Stimulated activated CD4-positive, alpha-beta T cell treated with anti-CD3 and anti-CD28 coated beads, TNF-alpha, amount 100 ng/mL, for 1 hour (primary cell): ENCODE data around the gene ZNF423.

ENCODE experiments used
- DNase-seq, 3 donors: peaks; one replicate each; pipeline ENCODE4 v3.0.0-alpha.2; 2020; ENCODE audit warnings: low read depth in 3 of 3, low spot score in 1 of 3

The ZNF423 gene

GRCh38 chr16:49502136-49502881 lies 353.6 kb downstream of the ZNF423 start:
- no peak for DNase-seq

- no peak for DNase-seq
Observed at GRCh38 chr16:49499869-49500610, 355.9 kb downstream of the ZNF423 start.

- DNase-seq: no peak
Observed at GRCh38 chr16:49499414-49499785, 356.5 kb downstream of the ZNF423 start.

GRCh38 chr16:49498666-49499413 lies 357.1 kb downstream of the ZNF423 start:
- no peak for DNase-seq

- no peak for DNase-seq
Observed at GRCh38 chr16:49498264-49498663, 357.6 kb downstream of the ZNF423 start.

GRCh38 chr16:49497466-49497865 lies 358.4 kb downstream of the ZNF423 start:
- no peak for DNase-seq

GRCh38 chr16:49496656-49497055 lies 359.3 kb downstream of the ZNF423 start:
- no peak for DNase-seq

- no peak for DNase-seq
Observed at GRCh38 chr16:49495596-49496355, 360.1 kb downstream of the ZNF423 start.

GRCh38 chr16:49494891-49495566 lies 360.9 kb downstream of the ZNF423 start:
- DNase-seq: no peak

- DNase-seq: no peak
Observed at GRCh38 chr16:49494474-49494873, 361.4 kb downstream of the ZNF423 start.

GRCh38 chr16:49493836-49494235 lies 362.1 kb downstream of the ZNF423 start:
- DNase-seq: no peak

- DNase-seq: no peak
Observed at GRCh38 chr16:49492896-49493626, 362.9 kb downstream of the ZNF423 start.

GRCh38 chr16:49491771-49492761 lies 363.8 kb downstream of the ZNF423 start:
- peak in 1 of 3 donors; percentile 39 for DNase-seq

- no peak for DNase-seq
Observed at GRCh38 chr16:49491106-49491670, 364.7 kb downstream of the ZNF423 start.

- DNase-seq: no peak
Observed at GRCh38 chr16:49490321-49490705, 365.6 kb downstream of the ZNF423 start.

- no peak for DNase-seq
Observed at GRCh38 chr16:49489686-49490320, 366.1 kb downstream of the ZNF423 start.

- DNase-seq: no peak
Observed at GRCh38 chr16:49488740-49489525, 367.0 kb downstream of the ZNF423 start.
